Neural cell (in vitro differentiated cells): ENCODE data around the gene GRP. TPM values are rescaled to one million over a fixed set of nuclear protein-coding genes. Genes with fewer than 3 reads are reported as not detected.

Experiments used
- H2AFZ ChIP-seq: fragments of 200-600, 300-800 bp; sonication (generic), shearing (Covaris generic); 2 replicates; pipeline ENCODE4 v1.6.0; 2014; ENCODE audit warnings: low read depth, mild to moderate bottlenecking, antibody characterized with exemption, low read length, moderate library complexity
- H3F3A ChIP-seq: fragments of 200-600 bp; shearing (Covaris generic); 2 replicates; pipeline ENCODE4 v1.6.1; 2016; ENCODE audit warnings: mild to moderate bottlenecking, moderate library complexity, mixed read lengths, antibody characterized with exemption, low read length; ENCODE audit not compliant: insufficient read depth, poor library complexity, severe bottlenecking
- H3K27ac ChIP-seq: fragments of 200-600, 300-800 bp; sonication (generic), shearing (Covaris generic); 2 replicates; pipeline ENCODE4 v1.5.1; 2014; ENCODE audit warnings: mild to moderate bottlenecking, low read length, moderate library complexity
- H3K27me3 ChIP-seq: fragments of 300-800, 200-600 bp; sonication (generic), shearing (Covaris generic); 2 replicates; pipeline ENCODE4 v1.6.0; 2014; ENCODE audit warnings: mild to moderate bottlenecking, low read depth, low read length, moderate library complexity; ENCODE audit not compliant: insufficient read depth
- H3K36me3 ChIP-seq: fragments of 300-800, 200-600 bp; sonication (generic), shearing (Covaris generic); 2 replicates; pipeline ENCODE4 v1.5.1; 2014; ENCODE audit warnings: mild to moderate bottlenecking, antibody characterized with exemption, low read length, moderate library complexity; ENCODE audit not compliant: insufficient read depth
- H3K4me2 ChIP-seq: fragments of 300-800, 200-600 bp; sonication (generic), shearing (Covaris generic); 2 replicates; pipeline ENCODE4 v1.6.0; 2014; ENCODE audit warnings: mild to moderate bottlenecking, low read length
- H3K4me3 ChIP-seq: fragments of 300-800, 200-600 bp; sonication (generic), shearing (Covaris generic); 2 replicates; pipeline ENCODE4 v1.5.1; 2014; ENCODE audit warnings: mild to moderate bottlenecking, low read length, moderate library complexity
- H3K79me2 ChIP-seq: fragments of 200-600 bp; shearing (Covaris generic); replicated peaks from 2 replicates; pipeline ENCODE4 v1.6.0; 2014; ENCODE audit warnings: mild to moderate bottlenecking, low read length, moderate library complexity; ENCODE audit not compliant: insufficient read depth
- H3K9ac ChIP-seq: fragments of 300-800, 200-600 bp; sonication (generic), shearing (Covaris generic); 2 replicates; pipeline ENCODE4 v1.6.1; 2016; ENCODE audit warnings: mild to moderate bottlenecking, low read length, mixed read lengths
- H3K9me2 ChIP-seq: fragments of 200-600 bp; shearing (Covaris generic); 2 replicates; pipeline ENCODE4 v1.6.1; 2016; ENCODE audit warnings: mild to moderate bottlenecking, low read length, mixed read lengths; ENCODE audit not compliant: insufficient read depth
- H3K9me3 ChIP-seq: fragments of 200-600, 300-800 bp; sonication (generic), shearing (Covaris generic); 2 replicates; pipeline ENCODE4 v1.6.1; 2016; ENCODE audit warnings: mild to moderate bottlenecking, mixed run types, low read length, moderate library complexity, mixed read lengths
- H4K20me1 ChIP-seq: fragments of 200-600 bp; shearing (Covaris generic); 2 replicates; pipeline ENCODE4 v1.6.1; 2016; ENCODE audit warnings: mild to moderate bottlenecking, mixed run types; ENCODE audit not compliant: insufficient read depth
- CTCF ChIP-seq: fragments of 450-650 bp; IDR thresholded peaks from 2 replicates; pipeline ENCODE4 v1.5.1; 2014; ENCODE audit warnings: antibody characterized with exemption, mild to moderate bottlenecking, moderate library complexity; ENCODE audit not compliant: poor library complexity, severe bottlenecking
- EP300 ChIP-seq: fragments of 450-650 bp; conservative IDR thresholded peaks from 2 replicates; pipeline ENCODE4 v1.6.1; 2014; ENCODE audit warnings: antibody characterized with exemption, mild to moderate bottlenecking, moderate library complexity; ENCODE audit not compliant: poor library complexity, severe bottlenecking
- EZH2 ChIP-seq: fragments of 200-600, 300-800 bp; shearing (Covaris generic), sonication (generic); IDR thresholded peaks from 2 replicates; pipeline ENCODE4 v1.6.1; 2014; ENCODE audit warnings: antibody characterized with exemption, low read length, borderline replicate concordance, mild to moderate bottlenecking; ENCODE audit not compliant: insufficient read depth, poor library complexity, severe bottlenecking
- MXI1 ChIP-seq: fragments of 450-650 bp; conservative IDR thresholded peaks from 2 replicates; pipeline ENCODE4 v1.6.1; 2014; ENCODE audit warnings: antibody characterized with exemption, mild to moderate bottlenecking; ENCODE audit not compliant: poor library complexity, severe bottlenecking
- POLR2AphosphoS5 ChIP-seq: IDR thresholded peaks from 2 replicates; pipeline ENCODE4 v1.6.1; 2012
- RAD21 ChIP-seq: fragments of 450-650 bp; conservative IDR thresholded peaks from 2 replicates; pipeline ENCODE4 v1.6.1; 2014; ENCODE audit warnings: antibody characterized with exemption, mild to moderate bottlenecking, moderate library complexity
- REST ChIP-seq: IDR thresholded peaks from 2 replicates; pipeline ENCODE4 v1.6.1; 2012; ENCODE audit warnings: borderline replicate concordance
- TAF1 ChIP-seq: IDR thresholded peaks from 2 replicates; pipeline ENCODE4 v1.6.1; 2012; ENCODE audit warnings: low read depth
- polyA plus RNA-seq: library from polyadenylated mRNA; depleted of rRNA; stranded (reverse); fragments of >200 nt; gene quantifications from 2 replicates; pipeline ENCODE4 v1.2.3, GENCODE V29; 2014

Gene GRP
- polyA plus RNA-seq, 1 donor from 2014 or later = not detected

- peaks cover 98% of the 10 kb centered on the region for H3K27me3 ChIP-seq
- H3K4me3 ChIP-seq = peak within 1 kb of the TSS; percentile 63
- H3F3A ChIP-seq = no peaks in the 10 kb centered on the region
- H3K27ac ChIP-seq = no peak within 1 kb of the TSS
- H3K9me2 ChIP-seq = no peaks in the 10 kb centered on the region
- no peak within 1 kb of the TSS for H2AFZ ChIP-seq
- H3K36me3 ChIP-seq = no peaks in the 10 kb centered on the region
- H3K79me2 ChIP-seq = no peaks in the 10 kb centered on the region
- H3K9me3 ChIP-seq = peaks cover 4% of the 10 kb centered on the region
- no peaks in the 10 kb centered on the region for H4K20me1 ChIP-seq
- no peak within 1 kb of the TSS for H3K9ac ChIP-seq
- TF ChIP-seq MXI1 (no peak), CTCF (peak; percentile 25), REST (no peak), EP300 (no peak), POLR2AphosphoS5 (no peak), EZH2 (peak; percentile 53), TAF1 (no peak), RAD21 (no peak)
- peak within 1 kb of the TSS; percentile 19 for H3K4me2 ChIP-seq
Measured at GRCh38 chr18:59272891-59273758, 53.2 kb downstream of the GRP start, which contains the start of gene RAX. Gene RAX, minus strand, starts transcription at chr18:59273454. Its CDS starts 248 bp downstream, at chr18:59273206.

- TF ChIP-seq TAF1 = no peak
- TF ChIP-seq EZH2 = peak; percentile 41
- Histone ChIP-seq H3K36me3 (no peaks in the 10 kb centered on the region), H2AFZ (no peak overlapping the region), H3K9me3 (peaks cover 3% of the 10 kb centered on the region), H3K4me2 (peak overlapping the region; percentile 19), H3K27me3 (peaks cover 97% of the 10 kb centered on the region), H3K4me3 (peak overlapping the region; percentile 63), H3K79me2 (no peaks in the 10 kb centered on the region), H3K9ac (no peak overlapping the region), H3F3A (no peaks in the 10 kb centered on the region), H3K9me2 (no peaks in the 10 kb centered on the region), H3K27ac (no peak overlapping the region), H4K20me1 (no peaks in the 10 kb centered on the region)
Measured at GRCh38 chr18:59273759-59274532, 54.0 kb downstream of the GRP start.
